MM.1S (cell line): ENCODE results near the gene PGAM2.

ENCODE experiments used
- CTCF ChIP-seq: fragments of 300-600 bp; sonication (generic); IDR thresholded peaks from 2 replicates; pipeline ENCODE4 v1.5.1; 2016; ENCODE audit warnings: antibody characterized with exemption, low read length, mixed read lengths
- EZH2 ChIP-seq: fragments of 300-600 bp; sonication (generic); optimal IDR thresholded peaks from 2 replicates; pipeline ENCODE3; 2017; ENCODE audit warnings: low read depth, mild to moderate bottlenecking, antibody characterized with exemption, low read length, mixed read lengths

- TF ChIP-seq CTCF, result no peak
- no peak for TF ChIP-seq EZH2
Observed at GRCh38 chr7:44104860-44105771, 39.7 kb upstream of the PGAM2 start.
